Trophoblast cell (in vitro differentiated cells and primary cell): ENCODE data around the gene CCDC192.
"Not testable (repeated sequence)": the region's sequence is repeated elsewhere in the genome, so short reads cannot be mapped to it uniquely, and the experiment has no call there.

Experiments
- DNase-seq, 2 donors: peaks; one replicate each; pipeline ENCODE4 v3.0.0-alpha.2; 2016
- H2AFZ ChIP-seq: 2 replicates; pipeline ENCODE4 v1.6.1; 2013; ENCODE audit warnings: low read length, moderate library complexity, mild to moderate bottlenecking; ENCODE audit not compliant: insufficient read depth, poor library complexity
- H2AK5ac ChIP-seq: 2 replicates; pipeline ENCODE4 v1.6.1; 2013; ENCODE audit warnings: mild to moderate bottlenecking, low read length
- H2BK120ac ChIP-seq: 2 replicates; pipeline ENCODE4 v1.6.1; 2013; ENCODE audit warnings: low read length, mild to moderate bottlenecking, moderate library complexity; ENCODE audit not compliant: insufficient read depth, poor library complexity
- H2BK12ac ChIP-seq: 2 replicates; pipeline ENCODE4 v1.6.1; 2013; ENCODE audit warnings: mild to moderate bottlenecking, low read length, moderate library complexity
- H2BK5ac ChIP-seq: 2 replicates; pipeline ENCODE4 v1.6.1; 2013; ENCODE audit warnings: low read length, low read depth, moderate library complexity, mild to moderate bottlenecking; ENCODE audit not compliant: poor library complexity
- H3K14ac ChIP-seq: 2 replicates; pipeline ENCODE4 v1.6.1; 2013; ENCODE audit warnings: mild to moderate bottlenecking, low read length
- H3K18ac ChIP-seq: 2 replicates; pipeline ENCODE4 v1.6.1; 2013; ENCODE audit warnings: mild to moderate bottlenecking, low read length
- H3K23ac ChIP-seq: 2 replicates; pipeline ENCODE4 v1.6.1; 2013; ENCODE audit warnings: low read length
- H3K27ac ChIP-seq: 2 replicates; pipeline ENCODE4 v1.5.1; 2013; ENCODE audit warnings: low read depth, mild to moderate bottlenecking, inconsistent platforms, low read length, moderate library complexity
- H3K27me3 ChIP-seq: 2 replicates; pipeline ENCODE4 v1.6.1; 2013; ENCODE audit warnings: inconsistent platforms, mild to moderate bottlenecking, low read length, moderate library complexity; ENCODE audit not compliant: insufficient read depth
- H3K36me3 ChIP-seq, 2 experiments: 1 replicate in 1 of 2; 2 replicates in 1 of 2; pipeline ENCODE4 v1.6.1; 2013; ENCODE audit warnings: low read length in 2 of 2, mild to moderate bottlenecking in 2 of 2, moderate library complexity in 1 of 2; ENCODE audit not compliant: insufficient read depth in 2 of 2, control insufficient read depth in 1 of 2
- H3K4ac ChIP-seq: 2 replicates; pipeline ENCODE4 v1.6.1; 2013; ENCODE audit warnings: low read depth, mild to moderate bottlenecking, low read length, moderate library complexity
- H3K4me1 ChIP-seq, 2 experiments: 1 replicate in 1 of 2; 2 replicates in 1 of 2; pipeline ENCODE4 v1.6.1; 2013; ENCODE audit warnings: low read length in 2 of 2, mild to moderate bottlenecking in 2 of 2, moderate library complexity in 1 of 2; ENCODE audit not compliant: insufficient read depth in 2 of 2, control insufficient read depth in 1 of 2
- H3K4me2 ChIP-seq: 2 replicates; pipeline ENCODE4 v1.6.1; 2013; ENCODE audit warnings: inconsistent platforms, mild to moderate bottlenecking, low read length, moderate library complexity
- H3K4me3 ChIP-seq: 2 replicates; pipeline ENCODE4 v1.5.1; 2013; ENCODE audit warnings: mild to moderate bottlenecking, low read depth, low read length, inconsistent platforms
- H3K79me1 ChIP-seq: one replicate; pipeline ENCODE4 v1.6.1; 2013; ENCODE audit warnings: low read length
- H3K79me2 ChIP-seq: 2 replicates; pipeline ENCODE4 v1.6.1; 2013; ENCODE audit warnings: low read length, mild to moderate bottlenecking; ENCODE audit not compliant: control insufficient read depth, insufficient read depth, poor library complexity
- H3K9ac ChIP-seq: 2 replicates; pipeline ENCODE4 v1.6.1; 2013; ENCODE audit warnings: mild to moderate bottlenecking, low read length
- H3K9me3 ChIP-seq: 2 replicates; pipeline ENCODE4 v1.6.1; 2013; ENCODE audit warnings: low read depth, mild to moderate bottlenecking, control low read depth, inconsistent platforms, low read length; ENCODE audit not compliant: insufficient read depth
- H4K12ac ChIP-seq: 2 replicates; pipeline ENCODE4 v1.6.1; 2013; ENCODE audit warnings: low read depth, mild to moderate bottlenecking, low read length, moderate library complexity
- H4K8ac ChIP-seq: 2 replicates; pipeline ENCODE4 v1.6.1; 2013; ENCODE audit warnings: low read depth, mild to moderate bottlenecking, low read length, moderate library complexity
- H4K91ac ChIP-seq: one replicate; pipeline ENCODE4 v1.6.1; 2013; ENCODE audit warnings: low read depth, mild to moderate bottlenecking, low read length, moderate library complexity
- WGBS: extraction: QIAGEN DNeasy Blood & Tissue Kit; methylation state at CpG from one replicate; pipeline ENCODE4 v1.1.7; 2013; ENCODE audit warnings: missing lambda C conversion rate; ENCODE audit not compliant: insufficient read length, insufficient coverage; ENCODE audit errors: extremely low coverage; 5-methylcytosine and 5-hydroxymethylcytosine counted together

CCDC192 gene

GRCh38 chr5:127706691-127707090 lies 3.5 kb downstream of the CCDC192 start:
- Histone ChIP-seq H2AFZ (no peak overlapping the region), H3K9me3 (no peaks in the 10 kb centered on the region), H3K79me1 (no peaks in the 10 kb centered on the region), H2BK120ac (no peak overlapping the region), H3K36me3 (no peaks in the 10 kb centered on the region), H3K4ac (no peak overlapping the region), H3K4me2 (no peak overlapping the region), H2AK5ac (no peak overlapping the region), H4K12ac (no peak overlapping the region), H3K14ac (no peak overlapping the region), H3K79me2 (no peaks in the 10 kb centered on the region), H3K18ac (no peak overlapping the region), H3K23ac (no peak overlapping the region), H3K27me3 (no peaks in the 10 kb centered on the region), H2BK12ac (no peak overlapping the region), H4K8ac (no peak overlapping the region), H3K4me3 (no peak overlapping the region), H4K91ac (no peak overlapping the region), H2BK5ac (no peak overlapping the region), H3K4me1 (peaks cover 0 to 2% of the 10 kb centered on the region in 2 experiments), H3K9ac (no peak overlapping the region), H3K27ac (no peak overlapping the region)
- WGBS: no CpG with 5 or more reads among the region's 1 CpG
- DNase-seq: no peak

- Histone ChIP-seq H2AFZ (no peak overlapping the region), H2BK5ac (no peak overlapping the region), H3K27me3 (no peaks in the 10 kb centered on the region), H3K36me3 (no peaks in the 10 kb centered on the region), H4K8ac (no peak overlapping the region), H3K4ac (no peak overlapping the region), H3K4me1 (peaks cover 0 to 2% of the 10 kb centered on the region in 2 experiments), H3K27ac (no peak overlapping the region), H3K9me3 (no peaks in the 10 kb centered on the region), H4K12ac (no peak overlapping the region), H2AK5ac (no peak overlapping the region), H3K9ac (no peak overlapping the region), H2BK120ac (no peak overlapping the region), H3K79me2 (no peaks in the 10 kb centered on the region), H3K18ac (no peak overlapping the region), H3K79me1 (no peaks in the 10 kb centered on the region), H3K4me2 (no peak overlapping the region), H2BK12ac (no peak overlapping the region), H4K91ac (no peak overlapping the region), H3K14ac (no peak overlapping the region), H3K4me3 (no peak overlapping the region), H3K23ac (no peak overlapping the region)
- no peak for DNase-seq
- WGBS: no CpG with 5 or more reads among the region's 3 CpGs
These were observed 4.0 kb downstream of the CCDC192 start for GRCh38 chr5:127707209-127707608.

GRCh38 chr5:127713083-127713482 lies 9.9 kb downstream of the CCDC192 start:
- H4K12ac ChIP-seq, H3K4me3 ChIP-seq, H3K4me2 ChIP-seq, H2AK5ac ChIP-seq, H3K36me3 ChIP-seq, DNase-seq, H3K9me3 ChIP-seq, H3K14ac ChIP-seq, H2AFZ ChIP-seq, H3K79me2 ChIP-seq, H3K4ac ChIP-seq, H3K18ac ChIP-seq, H4K91ac ChIP-seq, H3K9ac ChIP-seq, H3K23ac ChIP-seq, H2BK12ac ChIP-seq, H2BK120ac ChIP-seq, H3K79me1 ChIP-seq, H2BK5ac ChIP-seq, H3K27me3 ChIP-seq, H3K4me1 ChIP-seq, H3K27ac ChIP-seq, H4K8ac ChIP-seq: not testable (repeated sequence)
- no CpG with 5 or more reads among the region's 4 CpGs for WGBS

- no peak overlapping the region for H3K18ac ChIP-seq
- H2BK120ac ChIP-seq: no peak overlapping the region
- H3K23ac ChIP-seq: no peak overlapping the region
- H3K36me3 ChIP-seq: peaks cover 0 to 5% of the 10 kb centered on the region in 2 experiments
- no peak overlapping the region for H2BK5ac ChIP-seq
- H4K12ac ChIP-seq: no peak overlapping the region
- no peak overlapping the region for H3K27ac ChIP-seq
- no peaks in the 10 kb centered on the region for H3K79me2 ChIP-seq
- no peaks in the 10 kb centered on the region for H3K4me1 ChIP-seq
- H2AK5ac ChIP-seq: no peak overlapping the region
- no peak for DNase-seq
- no peak overlapping the region for H2BK12ac ChIP-seq
- no peaks in the 10 kb centered on the region for H3K79me1 ChIP-seq
- H3K4me2 ChIP-seq: no peak overlapping the region
- H3K4ac ChIP-seq: no peak overlapping the region
- no peaks in the 10 kb centered on the region for H3K27me3 ChIP-seq
- H3K14ac ChIP-seq: no peak overlapping the region
- no peak overlapping the region for H3K9ac ChIP-seq
- no peak overlapping the region for H3K4me3 ChIP-seq
- no peak overlapping the region for H4K91ac ChIP-seq
- WGBS: no CpG with 5 or more reads among the region's 1 CpG
- H4K8ac ChIP-seq: no peak overlapping the region
- no peak overlapping the region for H2AFZ ChIP-seq
- peaks cover 6% of the 10 kb centered on the region for H3K9me3 ChIP-seq
These were observed 15.0 kb downstream of the CCDC192 start for GRCh38 chr5:127718181-127718580.
